Tibial nerve (tissue), 4 donors: ENCODE results near the gene SYCP2.

Experiments
- CTCF ChIP-seq, 5 experiments: fragments of 200-600 bp in 3 of 5; fragments of 450-650 bp in 2 of 5; sonication (generic) in 3 of 5; IDR thresholded peaks; one replicate each; pipeline ENCODE4 v1.5.1; 2016 to 2019; ENCODE audit warnings: antibody characterized with exemption in 5 of 5, mild to moderate bottlenecking in 3 of 5, moderate library complexity in 2 of 5
- EP300 ChIP-seq, 2 donors: sonication (generic); formaldehyde crosslinking; IDR thresholded peaks; one replicate each; pipeline ENCODE4 v1.6.1; 2017; ENCODE audit warnings: antibody characterized with exemption in 2 of 2, mild to moderate bottlenecking in 1 of 2
- POLR2A ChIP-seq, 2 donors: fragments of 450-650 bp; IDR thresholded peaks; one replicate each; pipeline ENCODE4 v1.6.1; 2017; ENCODE audit warnings: antibody characterized with exemption in 2 of 2, mild to moderate bottlenecking in 2 of 2, moderate library complexity in 2 of 2

GRCh38 chr20:59871096-59871495, 62.3 kb downstream of the SYCP2 start:
- TF ChIP-seq CTCF (IDR thresholded peaks at IDR 0.05) (no peak), POLR2A (IDR thresholded peaks at IDR 0.05) (no peak), EP300 (IDR thresholded peaks at IDR 0.05) (no peak)
